Measurements from ENCODE around the gene SLC25A30. TPM values are rescaled to one million over a fixed set of nuclear protein-coding genes. Genes with fewer than 3 reads are reported as not detected.

Gene SLC25A30
- total RNA-seq, 3 donors from 2014 or later = 11.7 to 20.3 (median 14.4) TPM

GRCh38 chr13:45362939-45363338 lies 55.2 kb downstream of the SLC25A30 start:
- Histone ChIP-seq H3K27me3 (no peaks in the 10 kb centered on the region), H3K4me3 (no peak overlapping the region), H3K4me1 (no peaks in the 10 kb centered on the region), H3K27ac (no peak overlapping the region), H3K36me3 (no peaks in the 10 kb centered on the region), H3K9me3 (no peaks in the 10 kb centered on the region)
- intact Hi-C loops (cut with DNase I; ENCODE audit: low total_unique reads) = no loop called here
- DNase-seq (ENCODE audit: low spot score in 2 of 2) = peak in 1 of 2 donors; percentile 19
- TF ChIP-seq POLR2A (IDR thresholded peaks at IDR 0.05) = no peak
- TF ChIP-seq CTCF (IDR thresholded peaks at IDR 0.05) = no peak
- no peak for TF ChIP-seq POLR2AphosphoS5 (IDR thresholded peaks at IDR 0.05)

GRCh38 chr13:45361596-45362206 lies 56.5 kb downstream of the SLC25A30 start:
- no peak overlapping the region for H3K4me3 ChIP-seq
- H3K9me3 ChIP-seq = no peaks in the 10 kb centered on the region
- intact Hi-C loops (cut with DNase I; ENCODE audit: low total_unique reads) = no loop called here
- no peak overlapping the region for H3K27ac ChIP-seq
- DNase-seq (ENCODE audit: low spot score in 2 of 2) = peak in 1 of 2 donors; percentile 6
- H3K36me3 ChIP-seq = no peaks in the 10 kb centered on the region
- no peaks in the 10 kb centered on the region for H3K4me1 ChIP-seq
- TF ChIP-seq CTCF (IDR thresholded peaks at IDR 0.05) = no peak
- no peak for TF ChIP-seq POLR2A (IDR thresholded peaks at IDR 0.05)
- TF ChIP-seq POLR2AphosphoS5 (IDR thresholded peaks at IDR 0.05) = no peak
- H3K27me3 ChIP-seq = no peaks in the 10 kb centered on the region

- H3K4me3 ChIP-seq = no peak overlapping the region
- H3K4me1 ChIP-seq = no peaks in the 10 kb centered on the region
- no peaks in the 10 kb centered on the region for H3K36me3 ChIP-seq
- H3K27me3 ChIP-seq = no peaks in the 10 kb centered on the region
- TF ChIP-seq CTCF (IDR thresholded peaks at IDR 0.05) (no peak), POLR2AphosphoS5 (IDR thresholded peaks at IDR 0.05) (no peak), POLR2A (IDR thresholded peaks at IDR 0.05) (no peak)
- no peak for DNase-seq (ENCODE audit: low spot score in 2 of 2)
- H3K27ac ChIP-seq = no peak overlapping the region
- intact Hi-C loops (cut with DNase I; ENCODE audit: low total_unique reads) = no loop called here
- H3K9me3 ChIP-seq = no peaks in the 10 kb centered on the region
Measured at GRCh38 chr13:45356966-45357672, 61.1 kb downstream of the SLC25A30 start.

- Histone ChIP-seq H3K27me3 (no peaks in the 10 kb centered on the region), H3K36me3 (peaks cover 4% of the 10 kb centered on the region), H3K27ac (no peak overlapping the region), H3K9me3 (no peaks in the 10 kb centered on the region), H3K4me3 (no peak overlapping the region), H3K4me1 (no peaks in the 10 kb centered on the region)
- DNase-seq (ENCODE audit: low spot score in 2 of 2) = no peak
- no peak for TF ChIP-seq POLR2AphosphoS5 (IDR thresholded peaks at IDR 0.05)
- TF ChIP-seq CTCF (IDR thresholded peaks at IDR 0.05) = no peak
- TF ChIP-seq POLR2A (IDR thresholded peaks at IDR 0.05) = no peak
- intact Hi-C loops (cut with DNase I; ENCODE audit: low total_unique reads) = no loop called here
Measured at GRCh38 chr13:45353895-45354294, 64.3 kb downstream of the SLC25A30 start.

- Histone ChIP-seq H3K27me3 (no peaks in the 10 kb centered on the region), H3K9me3 (no peaks in the 10 kb centered on the region), H3K36me3 (peaks cover 4% of the 10 kb centered on the region), H3K27ac (no peak overlapping the region), H3K4me1 (no peaks in the 10 kb centered on the region), H3K4me3 (no peak overlapping the region)
- intact Hi-C loops (cut with DNase I; ENCODE audit: low total_unique reads) = no loop called here
- no peak for TF ChIP-seq POLR2AphosphoS5 (IDR thresholded peaks at IDR 0.05)
- no peak for TF ChIP-seq CTCF (IDR thresholded peaks at IDR 0.05)
- DNase-seq (ENCODE audit: low spot score in 2 of 2) = no peak
Measured at GRCh38 chr13:45352031-45352430, 66.1 kb downstream of the SLC25A30 start.
